NCI-H146 treated with DMSO at 0.1 percent for 48 hours (cell line): ENCODE measurements around the gene STK40.

Source experiments
- DNase-seq: peaks from one replicate; lab custom pipeline; 2025; ENCODE audit not compliant: unreplicated experiment; lab: John Stamatoyannopoulos, UW

Gene STK40

GRCh38 chr1:36346741-36347370 lies 38.9 kb downstream of the STK40 start:
- DNase-seq, result no peak

DNA sequence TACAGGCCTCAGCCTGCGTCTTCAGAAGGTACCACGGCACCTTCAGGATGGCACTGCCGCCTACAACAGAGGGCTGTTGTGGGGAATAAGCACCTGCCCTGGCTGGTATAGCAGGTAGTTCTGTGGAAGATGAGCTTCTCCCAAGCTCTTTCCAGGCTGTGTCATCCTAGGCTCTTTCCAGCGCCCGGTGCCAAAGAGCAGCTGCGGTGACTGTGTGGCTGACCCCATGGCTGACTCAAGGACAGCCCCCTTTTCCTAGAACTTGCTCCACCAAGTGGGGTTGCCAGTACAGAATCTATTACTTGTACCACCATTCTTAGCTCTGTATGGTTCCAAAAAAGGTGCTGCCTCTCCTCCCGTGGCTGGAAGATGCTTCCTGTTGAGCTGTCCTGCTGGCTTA lies 40.4 kb downstream of the STK40 start:
- no peak for DNase-seq

GRCh38 chr1:36344395-36344680 lies 41.4 kb downstream of the STK40 start:
- DNase-seq, result no peak

GRCh38 chr1:36343651-36344394 lies 41.9 kb downstream of the STK40 start:
- DNase-seq, result no peak

- no peak for DNase-seq
These were observed 43.1 kb downstream of the STK40 start for GRCh38 chr1:36342426-36343185.

GRCh38 chr1:36341626-36342320 lies 44.0 kb downstream of the STK40 start:
- no peak for DNase-seq

DNA sequence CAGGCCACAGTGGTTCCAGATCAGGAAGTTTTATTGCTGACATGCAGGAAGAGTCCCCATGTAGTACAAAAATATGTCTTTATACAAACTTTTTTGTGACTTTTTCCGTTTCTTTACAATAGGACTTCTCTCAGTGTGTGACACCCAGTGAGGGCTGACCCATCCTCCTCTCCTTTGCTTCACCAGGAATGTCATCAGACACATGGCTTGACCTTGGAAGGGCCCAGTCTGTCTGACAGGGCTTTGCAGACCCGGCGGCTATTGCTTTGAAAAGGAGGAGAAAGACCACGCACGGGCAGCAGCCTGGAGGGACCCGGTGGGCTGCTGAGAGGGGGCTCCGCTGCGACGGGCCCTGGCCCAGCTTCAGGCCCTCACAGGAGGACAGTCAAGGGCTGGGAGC lies 46.1 kb downstream of the STK40 start:
- no peak for DNase-seq

- DNase-seq, result no peak
These were observed 46.5 kb downstream of the STK40 start for GRCh38 chr1:36339215-36339614.

- no peak for DNase-seq
These were observed 47.9 kb downstream of the STK40 start for GRCh38 chr1:36337830-36338229.

- no peak for DNase-seq
These were observed 54.8 kb downstream of the STK40 start for GRCh38 chr1:36330940-36331339.

DNA sequence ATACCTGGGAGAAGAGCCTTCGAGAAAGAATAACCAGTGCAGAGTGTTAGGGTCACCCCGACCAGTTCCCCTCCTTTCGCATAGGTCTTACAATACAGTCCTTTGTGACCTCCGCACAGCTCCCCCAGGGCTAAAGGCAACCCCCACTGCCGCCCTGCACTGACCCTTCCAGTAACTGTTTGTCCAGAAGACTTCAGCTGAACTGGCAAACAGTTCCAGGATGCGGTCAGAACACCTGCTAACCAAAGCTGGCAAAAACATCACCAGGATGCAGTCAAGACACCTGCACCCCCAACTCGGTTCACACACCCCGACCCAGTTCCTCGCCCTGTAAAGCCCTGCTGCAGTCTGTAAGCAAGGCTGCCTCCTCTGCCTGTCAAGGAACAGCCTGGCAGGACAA lies 55.9 kb downstream of the STK40 start:
- DNase-seq, result no peak

- no peak for DNase-seq
These were observed 57.0 kb downstream of the STK40 start for GRCh38 chr1:36328713-36329112.

DNA sequence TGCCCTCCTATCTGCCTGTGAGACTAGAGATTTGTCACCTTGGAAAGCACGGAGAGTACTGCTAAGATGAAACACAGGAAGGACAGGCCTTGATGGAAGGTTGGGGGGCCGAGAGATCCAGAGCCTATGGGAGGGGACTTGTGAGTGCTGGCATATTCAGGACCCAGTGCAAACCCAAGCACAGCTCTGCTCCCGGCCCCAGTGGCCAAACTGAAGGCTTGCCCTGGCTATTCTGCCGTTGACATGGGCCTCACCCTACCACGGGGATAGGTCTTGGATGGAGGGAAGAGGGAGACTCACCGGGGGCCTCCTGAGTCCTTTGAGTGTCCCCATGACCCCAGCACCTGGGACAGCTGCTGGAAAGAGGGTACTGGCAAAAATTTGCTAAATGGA lies 57.6 kb downstream of the STK40 start:
- DNase-seq, result no peak

GRCh38 chr1:36327421-36328087 lies 58.2 kb downstream of the STK40 start:
- DNase-seq, result no peak

DNA sequence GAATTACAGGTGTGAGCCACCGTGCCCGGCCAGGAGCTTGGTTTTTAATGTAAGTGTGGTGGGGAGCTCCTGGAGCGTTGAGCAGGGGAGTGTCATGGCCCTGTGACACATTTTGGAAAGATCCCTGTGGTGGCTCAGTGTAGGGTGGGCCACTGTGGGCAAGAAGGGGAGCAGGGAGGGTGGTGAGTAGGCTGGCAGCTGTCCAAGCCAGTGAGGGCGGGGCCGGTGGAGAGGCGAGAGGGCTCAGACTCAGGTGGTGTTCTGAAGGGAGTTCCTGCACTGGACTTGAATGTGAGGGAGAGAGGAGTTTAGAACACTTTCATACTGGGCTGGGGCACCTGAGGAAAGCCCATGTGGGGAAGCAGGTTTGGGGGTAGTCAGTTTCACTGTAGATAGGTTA lies 59.2 kb downstream of the STK40 start:
- DNase-seq, result no peak

DNA sequence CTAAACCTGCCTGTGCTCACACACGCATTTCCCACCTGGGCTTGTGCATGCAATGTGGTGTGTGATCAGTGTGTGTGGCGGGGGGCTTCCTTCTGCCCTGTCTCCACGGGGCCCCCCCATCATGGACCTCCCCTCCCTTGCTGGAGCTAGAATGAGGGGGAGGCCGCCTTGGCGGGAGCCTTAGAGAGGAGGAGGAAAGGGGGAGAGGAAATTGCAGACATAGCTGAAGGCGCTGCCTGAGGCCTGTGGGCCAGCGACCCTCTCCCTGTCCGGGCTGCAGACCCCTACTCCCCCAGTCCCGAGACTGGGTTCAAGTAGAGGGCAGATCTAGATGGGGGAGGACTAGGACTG lies 61.4 kb downstream of the STK40 start:
- DNase-seq, result no peak

DNA sequence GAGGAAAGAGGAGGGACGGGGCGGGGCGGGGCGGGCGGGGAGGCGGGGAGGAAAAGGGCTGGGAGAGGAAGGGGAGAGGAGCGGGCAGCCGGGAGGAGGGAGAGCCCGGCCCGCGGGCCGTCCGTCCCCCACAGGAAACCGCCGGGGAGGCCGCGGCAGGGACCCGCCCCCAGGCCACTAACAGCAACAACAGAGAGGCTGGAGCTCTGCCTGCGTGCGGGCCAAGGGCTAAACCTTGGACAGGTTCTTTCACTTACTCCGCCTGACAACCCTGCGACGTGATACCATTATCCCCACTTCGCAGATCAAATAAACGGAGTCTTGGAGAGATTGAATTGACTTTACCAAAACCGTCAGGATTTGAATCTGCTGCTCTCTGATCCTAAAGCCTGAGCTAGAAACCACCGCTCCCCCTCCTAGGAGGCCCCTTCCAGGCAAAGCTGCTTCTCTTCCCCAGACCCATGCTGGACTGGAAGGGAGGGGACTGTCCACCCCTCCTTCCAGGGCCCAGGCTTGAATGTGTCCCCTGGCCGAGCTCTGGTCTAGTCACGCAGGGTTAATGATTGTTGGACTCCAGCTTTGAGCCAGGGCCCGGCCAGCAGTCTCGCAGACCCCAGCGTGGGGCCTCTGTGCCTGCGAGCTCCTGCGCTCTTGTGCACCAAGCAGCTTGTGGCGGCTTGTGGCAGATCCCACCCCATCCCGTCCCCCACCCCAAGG lies 61.9 kb downstream of the STK40 start, which contains the start of gene EVA1B:
Gene EVA1B (minus strand): TSS at position 10 of the 717 bp plus-strand sequence. CDS start 608 bp downstream, outside the sequence.
- DNase-seq, result no peak

DNA sequence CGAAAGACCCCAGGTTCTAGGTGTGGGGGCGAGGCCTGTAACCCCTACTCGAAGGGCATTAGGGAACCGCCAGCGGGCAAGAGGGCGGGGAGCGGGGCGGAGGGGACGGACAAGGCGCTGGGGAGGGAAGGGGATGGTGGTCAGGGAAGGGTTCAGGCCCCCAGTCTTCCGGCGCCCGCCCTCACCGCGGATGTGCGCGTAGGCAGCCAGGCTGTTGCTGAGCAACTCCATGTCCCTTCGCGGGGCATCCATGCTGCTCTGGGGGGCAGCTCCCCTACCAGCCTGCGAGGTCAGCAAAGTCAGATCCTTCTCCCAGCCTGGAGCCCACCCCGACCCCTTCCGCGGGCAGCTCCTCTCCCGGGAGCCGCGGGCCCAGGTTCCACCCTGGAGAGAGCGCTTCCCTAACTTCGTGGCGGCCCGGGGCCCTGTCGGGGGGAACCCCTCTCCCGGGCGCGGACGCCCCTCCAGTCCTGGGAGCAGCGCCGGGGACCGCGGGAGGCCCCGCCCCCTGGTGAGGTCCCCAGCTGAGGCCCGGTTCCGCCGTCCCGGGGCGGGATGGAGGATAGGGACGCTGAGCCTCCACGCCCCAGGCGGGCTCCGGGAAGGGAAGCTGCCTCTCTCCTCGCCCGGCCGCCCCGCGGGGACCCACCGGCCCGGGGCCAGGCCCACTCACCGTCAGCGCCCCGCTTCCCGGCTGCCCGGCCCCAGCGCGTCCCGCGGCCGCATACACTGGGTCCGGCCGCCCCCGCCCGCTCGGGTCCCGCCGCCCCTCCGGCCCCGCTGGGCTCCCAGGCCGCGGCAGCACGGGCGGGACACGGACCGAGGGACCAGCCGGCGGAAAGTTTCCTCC lies 62.7 kb downstream of the STK40 start:
- DNase-seq, result no peak

DNA sequence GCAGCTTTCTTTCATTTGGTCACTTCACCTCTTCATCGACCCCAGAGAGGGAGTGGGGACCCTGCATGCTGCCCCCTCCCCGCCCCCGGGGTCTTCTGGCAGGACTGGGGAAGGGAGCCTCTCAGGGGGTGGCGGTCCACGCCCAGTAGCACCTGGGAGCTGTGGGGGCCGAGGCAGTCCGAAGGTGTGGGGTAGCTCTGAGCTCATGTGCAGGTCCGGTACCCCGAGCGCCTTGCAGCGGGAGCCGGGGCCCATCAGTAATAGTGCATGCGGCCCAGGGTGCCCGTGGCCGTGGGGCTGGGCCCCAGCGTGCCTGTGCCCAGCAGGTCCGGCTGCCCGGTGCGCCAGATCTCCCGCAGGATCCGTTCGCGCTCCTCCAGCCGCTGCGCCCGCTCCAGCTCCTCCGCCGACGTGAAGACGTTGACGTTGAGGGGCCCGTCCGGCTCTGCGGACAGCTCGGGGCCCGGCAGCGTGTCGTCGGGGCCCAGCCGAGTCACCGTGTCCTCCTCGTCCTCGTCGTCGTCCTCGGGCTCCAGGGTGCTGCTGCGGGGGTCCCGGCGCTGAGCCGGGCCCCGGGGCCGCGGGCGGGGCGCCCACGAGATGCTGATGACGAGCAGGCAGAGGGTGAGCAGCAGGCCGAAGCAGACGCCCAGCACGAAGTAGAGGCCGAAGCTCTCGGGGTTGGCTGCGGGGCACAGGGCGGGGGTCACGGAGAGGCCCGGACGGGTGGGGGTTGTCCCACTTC lies 63.5 kb downstream of the STK40 start:
- DNase-seq, result no peak
